ENCODE results near the gene TENM4. TPM values are rescaled to one million over a fixed set of nuclear protein-coding genes. Genes with fewer than 3 reads are reported as not detected.

Gene TENM4
- polyA plus RNA-seq, 3 donors = 0.31 to 1.7 TPM; not detected in 1

DNA sequence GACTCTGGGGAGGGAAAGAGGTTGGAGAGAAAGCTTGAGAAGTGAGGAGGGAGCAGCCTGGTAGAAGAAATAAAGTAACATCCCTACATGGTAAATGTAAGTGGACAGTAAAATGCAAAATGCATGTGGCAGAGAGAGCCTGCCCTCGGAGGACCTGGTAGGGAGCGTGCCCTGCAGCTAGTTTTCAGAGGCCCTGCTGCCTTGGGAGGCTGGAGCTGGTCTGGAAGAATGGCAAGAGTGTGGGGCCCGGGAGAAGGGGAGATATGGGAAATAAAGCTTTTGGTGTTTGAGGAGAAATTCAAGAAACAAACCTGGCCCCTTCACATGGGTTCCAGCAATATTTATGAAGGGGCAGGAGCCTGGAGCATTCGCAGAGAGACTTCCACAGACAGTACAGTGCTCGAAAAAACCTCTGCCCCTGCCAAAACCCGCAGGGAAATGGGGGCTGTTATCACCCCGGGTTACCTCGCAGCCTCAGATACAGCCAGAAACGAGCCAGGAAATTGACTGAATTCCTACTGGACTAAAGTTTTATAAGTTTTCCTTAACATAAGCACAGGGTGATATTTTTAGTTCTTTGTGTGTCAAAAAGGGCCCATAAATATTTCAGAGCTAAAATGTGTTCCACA is 363.0 kb downstream of the TENM4 start:
- Histone ChIP-seq H3K9me3 (replicated peaks in 1 of 2; ENCODE audit: control insufficient read depth in 1 of 2, insufficient read depth in 1 of 2, low read length in 2 of 2) (no peaks in the 10 kb centered on the region), H3K4me2 (replicated peaks; ENCODE audit: extremely low read depth, low read length, poor library complexity, severe bottlenecking) (no peak overlapping the region), H3K27me3 (ENCODE audit: control insufficient read depth in 2 of 2, insufficient read depth in 2 of 2, low read length in 2 of 2) (no peaks in the 10 kb centered on the region), H3K27ac (ENCODE audit: low read depth in 1 of 2, low read length in 2 of 2) (no peak overlapping the region), H3K9ac (ENCODE audit: insufficient read depth, low read length, poor library complexity, severe bottlenecking) (no peak overlapping the region), H2AFZ (ENCODE audit: insufficient read depth, low read depth, low read length, poor library complexity, severe bottlenecking) (no peak overlapping the region), H3K36me3 (replicated peaks in 1 of 2; ENCODE audit: control insufficient read depth in 1 of 2, insufficient read depth in 2 of 2, low read length in 2 of 2) (no peaks in the 10 kb centered on the region), H4K20me1 (ENCODE audit: insufficient read depth, low read length) (no peaks in the 10 kb centered on the region), H3K79me2 (ENCODE audit: insufficient read depth, low read length) (no peaks in the 10 kb centered on the region), H3K4me1 (ENCODE audit: control insufficient read depth in 1 of 2, insufficient read depth in 2 of 2, low read length in 2 of 2) (no peaks in the 10 kb centered on the region), H3K4me3 (replicated peaks in 1 of 3; ENCODE audit: low read depth in 2 of 3, low read length in 3 of 3) (no peak overlapping the region)
- DNase-seq = no peak
- H3K9me3 Mint-ChIP-seq = peaks cover 0 to 3% (median 0%) of the 10 kb centered on the region in 7 donors
- peak overlapping the region in 1 of 7 donors; percentile 54 for H3K27ac Mint-ChIP-seq
- peaks cover 5 to 7% (median 5%) of the 10 kb centered on the region in 3 donors for H3K27me3 Mint-ChIP-seq (ENCODE audit: low read depth in 3 of 3)
- TF ChIP-seq, protein P1, sequence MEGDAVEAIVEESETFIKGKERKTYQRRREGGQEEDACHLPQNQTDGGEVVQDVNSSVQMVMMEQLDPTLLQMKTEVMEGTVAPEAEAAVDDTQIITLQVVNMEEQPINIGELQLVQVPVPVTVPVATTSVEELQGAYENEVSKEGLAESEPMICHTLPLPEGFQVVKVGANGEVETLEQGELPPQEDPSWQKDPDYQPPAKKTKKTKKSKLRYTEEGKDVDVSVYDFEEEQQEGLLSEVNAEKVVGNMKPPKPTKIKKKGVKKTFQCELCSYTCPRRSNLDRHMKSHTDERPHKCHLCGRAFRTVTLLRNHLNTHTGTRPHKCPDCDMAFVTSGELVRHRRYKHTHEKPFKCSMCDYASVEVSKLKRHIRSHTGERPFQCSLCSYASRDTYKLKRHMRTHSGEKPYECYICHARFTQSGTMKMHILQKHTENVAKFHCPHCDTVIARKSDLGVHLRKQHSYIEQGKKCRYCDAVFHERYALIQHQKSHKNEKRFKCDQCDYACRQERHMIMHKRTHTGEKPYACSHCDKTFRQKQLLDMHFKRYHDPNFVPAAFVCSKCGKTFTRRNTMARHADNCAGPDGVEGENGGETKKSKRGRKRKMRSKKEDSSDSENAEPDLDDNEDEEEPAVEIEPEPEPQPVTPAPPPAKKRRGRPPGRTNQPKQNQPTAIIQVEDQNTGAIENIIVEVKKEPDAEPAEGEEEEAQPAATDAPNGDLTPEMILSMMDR (IDR thresholded peaks at IDR 0.05) = no peak
- no peaks in the 10 kb centered on the region for H3K36me3 Mint-ChIP-seq
- intact Hi-C loops (cut with micrococcal nuclease) = loop anchor here (2.0 to 5.0 kb wide), 2 partner anchors 431 kb away; no protein-coding TSS in a partner anchor
- H3K4me3 Mint-ChIP-seq = peak overlapping the region in 1 of 2 donors; percentile 6
- no peaks in the 10 kb centered on the region for H3K4me1 Mint-ChIP-seq
- 82% methylated on average over 2 of the region's 9 CpGs for WGBS (ENCODE audit: insufficient coverage)

DNA sequence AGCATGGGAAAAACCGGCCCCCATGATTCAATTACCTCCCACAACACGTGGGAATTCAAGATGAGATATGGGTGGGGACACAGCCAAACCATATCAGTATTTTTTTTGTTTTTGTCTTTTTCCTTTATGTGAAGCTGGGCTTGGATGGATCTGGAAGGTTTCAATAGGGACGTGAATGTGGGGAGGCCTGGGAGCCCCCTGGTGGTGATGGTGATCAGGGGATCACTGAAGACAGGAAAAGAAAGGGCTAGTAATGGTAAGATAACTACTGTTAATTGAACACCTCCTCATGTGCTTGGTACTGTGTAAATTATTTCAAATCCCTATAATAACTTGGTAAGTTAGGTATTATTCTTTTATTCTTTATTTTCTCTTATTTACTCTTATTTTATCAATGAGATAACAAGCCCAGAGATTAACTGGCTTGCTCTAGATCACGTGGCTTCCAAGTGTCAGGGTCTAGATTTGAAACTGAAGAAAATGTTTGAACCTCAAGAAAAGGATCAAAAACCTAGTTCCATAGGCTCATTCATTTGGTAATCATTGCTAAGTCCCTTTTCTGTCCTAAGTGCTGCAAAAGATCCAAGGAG is 364.2 kb downstream of the TENM4 start:
- Mint-ChIP-seq H3K27ac (no peak overlapping the region), H3K36me3 (no peaks in the 10 kb centered on the region), H3K9me3 (peaks cover 0 to 3% (median 0%) of the 10 kb centered on the region in 7 donors), H3K4me1 (no peaks in the 10 kb centered on the region), H3K27me3 (ENCODE audit: low read depth in 3 of 3) (peaks cover 5 to 7% (median 5%) of the 10 kb centered on the region in 3 donors), H3K4me3 (no peak overlapping the region)
- no CpG with 5 or more reads among the region's 4 CpGs for WGBS (ENCODE audit: insufficient coverage)
- no peaks in the 10 kb centered on the region for H3K36me3 ChIP-seq (replicated peaks in 1 of 2; ENCODE audit: control insufficient read depth in 1 of 2, insufficient read depth in 2 of 2, low read length in 2 of 2)
- no peaks in the 10 kb centered on the region for H3K9me3 ChIP-seq (replicated peaks in 1 of 2; ENCODE audit: control insufficient read depth in 1 of 2, insufficient read depth in 1 of 2, low read length in 2 of 2)
- H3K27ac ChIP-seq (ENCODE audit: low read depth in 1 of 2, low read length in 2 of 2) = no peak overlapping the region
- intact Hi-C loops (cut with micrococcal nuclease) = loop anchor here (2.0 to 5.0 kb wide), 2 partner anchors 429 to 430 kb away; no protein-coding TSS in a partner anchor
- no peak overlapping the region for H3K4me2 ChIP-seq (replicated peaks; ENCODE audit: extremely low read depth, low read length, poor library complexity, severe bottlenecking)
- no peak overlapping the region for H3K4me3 ChIP-seq (replicated peaks in 1 of 3; ENCODE audit: low read depth in 2 of 3, low read length in 3 of 3)
- DNase-seq = peak in 2 of 3 donors; percentile 4 to 32
- no peaks in the 10 kb centered on the region for H3K4me1 ChIP-seq (ENCODE audit: control insufficient read depth in 1 of 2, insufficient read depth in 2 of 2, low read length in 2 of 2)
- TF ChIP-seq, protein P1 (IDR thresholded peaks at IDR 0.05) = peak; percentile 69
- H3K9ac ChIP-seq (ENCODE audit: insufficient read depth, low read length, poor library complexity, severe bottlenecking) = no peak overlapping the region
- H4K20me1 ChIP-seq (ENCODE audit: insufficient read depth, low read length) = no peaks in the 10 kb centered on the region
- H3K27me3 ChIP-seq (ENCODE audit: control insufficient read depth in 2 of 2, insufficient read depth in 2 of 2, low read length in 2 of 2) = no peaks in the 10 kb centered on the region
- no peak overlapping the region for H2AFZ ChIP-seq (ENCODE audit: insufficient read depth, low read depth, low read length, poor library complexity, severe bottlenecking)
- no peaks in the 10 kb centered on the region for H3K79me2 ChIP-seq (ENCODE audit: insufficient read depth, low read length)

All from CD14-positive monocyte (primary cell).